Liver (tissue), 9 donors: ENCODE data around the gene SPATA33. TPM values are rescaled to one million over a fixed set of nuclear protein-coding genes. Genes with fewer than 3 reads are reported as not detected.

Experiments
- DNase-seq: peaks from one replicate; pipeline ENCODE4 v3.0.0-alpha.2; 2017; ENCODE audit warnings: low spot score
- H3K27ac ChIP-seq, 2 donors: one replicate each; pipeline ENCODE4 v1.7.0; 2013; ENCODE audit warnings: inconsistent platforms in 2 of 2, low read length in 2 of 2, control low read depth in 1 of 2, low read depth in 1 of 2, mild to moderate bottlenecking in 1 of 2
- H3K27me3 ChIP-seq, 4 donors: one replicate each; pipeline versions ENCODE4 v1.6.1 to v1.7.0; 2013; ENCODE audit warnings: low read length in 3 of 4, inconsistent platforms in 1 of 4, mild to moderate bottlenecking in 1 of 4, moderate library complexity in 1 of 4; ENCODE audit not compliant: control insufficient read depth in 4 of 4, insufficient read depth in 4 of 4
- H3K36me3 ChIP-seq, 4 donors: one replicate each; pipeline versions ENCODE4 v1.6.1 to v1.7.0; 2013; ENCODE audit warnings: low read length in 3 of 4, mild to moderate bottlenecking in 3 of 4, low read depth in 1 of 4, moderate library complexity in 1 of 4; ENCODE audit not compliant: control insufficient read depth in 4 of 4, insufficient read depth in 3 of 4
- H3K4me1 ChIP-seq, 4 donors: one replicate each; pipeline versions ENCODE4 v1.6.1 to v1.7.0; 2013; ENCODE audit warnings: low read length in 3 of 4, mild to moderate bottlenecking in 3 of 4, moderate library complexity in 1 of 4; ENCODE audit not compliant: control insufficient read depth in 4 of 4, insufficient read depth in 4 of 4
- H3K4me3 ChIP-seq, 3 donors: one replicate each; pipeline versions ENCODE4 v1.6.1 to v1.7.0; 2013; ENCODE audit warnings: low read length in 3 of 3, control low read depth in 1 of 3, low read depth in 1 of 3, mild to moderate bottlenecking in 1 of 3
- H3K9ac ChIP-seq, 2 donors: one replicate each; pipeline ENCODE4 v1.7.0; 2013; ENCODE audit warnings: low read length in 2 of 2, mild to moderate bottlenecking in 2 of 2, moderate library complexity in 2 of 2, control low read depth in 1 of 2, low read depth in 1 of 2
- H3K9me3 ChIP-seq, 4 donors: one replicate each; pipeline versions ENCODE4 v1.6.1 to v1.7.0; 2013; ENCODE audit warnings: low read length in 3 of 4; ENCODE audit not compliant: control insufficient read depth in 4 of 4
- EGR1 ChIP-seq, 2 donors: IDR thresholded peaks; 2 replicates each; pipeline ENCODE4 v1.6.1; 2016 to 2018; ENCODE audit warnings: antibody characterized with exemption in 2 of 2, low read depth in 2 of 2
- FOXA1 ChIP-seq: IDR thresholded peaks from 2 replicates; pipeline ENCODE4 v1.6.1; 2016; ENCODE audit warnings: antibody characterized with exemption
- GABPA ChIP-seq, 2 donors: IDR thresholded peaks in 1 of 2; conservative IDR thresholded peaks in 1 of 2; 2 replicates each; pipeline ENCODE4 v1.6.1; 2016; ENCODE audit warnings: antibody characterized with exemption in 2 of 2, mild to moderate bottlenecking in 1 of 2, moderate library complexity in 1 of 2
- HNF4A ChIP-seq, 2 donors: conservative IDR thresholded peaks; 2 replicates each; pipeline ENCODE4 v1.6.1; 2016; ENCODE audit warnings: antibody characterized with exemption in 2 of 2, mild to moderate bottlenecking in 2 of 2
- JUND ChIP-seq, 2 donors: IDR thresholded peaks; 2 replicates each; pipeline ENCODE4 v1.6.1; 2016; ENCODE audit warnings: antibody characterized with exemption in 2 of 2
- NR2F2 ChIP-seq: IDR thresholded peaks from 2 replicates; pipeline ENCODE4 v1.6.1; 2016; ENCODE audit warnings: antibody characterized with exemption
- RAD21 ChIP-seq, 2 donors: IDR thresholded peaks; 2 replicates each; pipeline ENCODE4 v1.6.1; 2016; ENCODE audit warnings: antibody characterized with exemption in 2 of 2, mild to moderate bottlenecking in 2 of 2
- SP1 ChIP-seq: IDR thresholded peaks from 2 replicates; pipeline ENCODE4 v1.6.1; 2018; ENCODE audit warnings: antibody characterized with exemption, mild to moderate bottlenecking
- YY1 ChIP-seq: IDR thresholded peaks from 2 replicates; pipeline ENCODE4 v1.6.1; 2016; ENCODE audit warnings: antibody characterized with exemption, mild to moderate bottlenecking
- WGBS: extraction: QIAGEN DNeasy Blood & Tissue Kit; methylation state at CpG from one replicate; pipeline ENCODE4 v1.1.7; 2013; 5-methylcytosine and 5-hydroxymethylcytosine counted together
- polyA plus RNA-seq, 2 donors: library from polyadenylated mRNA; stranded (reverse) in 1 of 2; unstranded in 1 of 2; fragments of 200-250 nt in 1 of 2; fragments of >200 nt in 1 of 2; fragmentation: Nextera tagmentation in 1 of 2; extraction: Ambion mirVana in 1 of 2; gene quantifications; one replicate each; pipeline versions ENCODE4 v1.2.1 to v1.2.3, GENCODE V29; 2013 to 2015
- total RNA-seq, 2 donors: library from RNA; depleted of rRNA; stranded (reverse); fragments of >200 nt; gene quantifications; one replicate each; pipeline ENCODE4 v1.2.3, GENCODE V29; 2014
- TF ChIP-seq, protein P1 (sequence below): IDR thresholded peaks from 2 replicates; pipeline ENCODE4 v1.6.1; 2016; ENCODE audit warnings: antibody characterized with exemption
- TF ChIP-seq, protein P2 (sequence below): IDR thresholded peaks from 2 replicates; pipeline ENCODE4 v1.6.1; 2016; ENCODE audit warnings: antibody characterized with exemption
- TF ChIP-seq, protein P3 (sequence below): IDR thresholded peaks from 2 replicates; pipeline ENCODE4 v1.6.1; 2016; ENCODE audit warnings: antibody characterized with exemption
- TF ChIP-seq, protein P4 (sequence below): IDR thresholded peaks from 2 replicates; pipeline ENCODE4 v1.6.1; 2016; ENCODE audit warnings: antibody characterized with exemption, mild to moderate bottlenecking
- donor health status: healthy.
- donor health status: healthy.
- donor health status: healthy.
- donor health status: healthy.
- donor health status: healthy.

Gene SPATA33
- total and polyA plus RNA-seq, 4 donors, result 1.6 to 3.6 (median 3.4) TPM

DNA sequence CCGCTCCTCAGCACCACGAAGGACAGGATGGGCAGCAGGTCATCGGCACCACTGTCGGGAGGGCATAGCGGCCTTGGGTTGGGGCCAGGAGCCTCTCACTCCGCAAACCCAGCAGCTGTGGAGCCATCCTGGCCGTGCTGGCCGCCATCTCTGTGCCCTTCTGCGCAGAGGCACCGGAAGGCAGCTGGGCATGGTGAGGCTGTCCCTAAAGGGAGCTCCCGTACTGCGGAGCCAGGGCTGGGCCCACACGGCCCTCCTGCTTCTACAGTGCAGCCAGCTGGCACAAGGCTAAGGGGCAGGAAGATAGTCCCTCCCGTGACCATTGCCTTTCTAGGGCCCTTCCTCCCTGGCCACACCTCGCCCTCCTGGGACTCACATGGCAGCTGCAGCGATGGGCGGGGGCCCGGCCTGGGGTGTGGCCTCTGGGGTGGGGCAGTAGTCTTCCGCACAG is 50.9 kb downstream of the SPATA33 start:
- Histone ChIP-seq H3K4me1 (peaks cover 0 to 12% (median 9%) of the 10 kb centered on the region in 4 donors), H3K9me3 (no peaks in the 10 kb centered on the region), H3K9ac (no peak overlapping the region), H3K27me3 (no peaks in the 10 kb centered on the region), H3K27ac (no peak overlapping the region), H3K36me3 (peaks cover 0 to 6% (median 1%) of the 10 kb centered on the region in 4 donors), H3K4me3 (no peak overlapping the region)
- 87% methylated on average over 19 of the region's 19 CpGs for WGBS
- no peak for TF ChIP-seq FOXA1
- TF ChIP-seq, protein P1, sequence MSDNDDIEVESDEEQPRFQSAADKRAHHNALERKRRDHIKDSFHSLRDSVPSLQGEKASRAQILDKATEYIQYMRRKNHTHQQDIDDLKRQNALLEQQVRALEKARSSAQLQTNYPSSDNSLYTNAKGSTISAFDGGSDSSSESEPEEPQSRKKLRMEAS, result no peak
- DNase-seq, result no peak

DNA sequence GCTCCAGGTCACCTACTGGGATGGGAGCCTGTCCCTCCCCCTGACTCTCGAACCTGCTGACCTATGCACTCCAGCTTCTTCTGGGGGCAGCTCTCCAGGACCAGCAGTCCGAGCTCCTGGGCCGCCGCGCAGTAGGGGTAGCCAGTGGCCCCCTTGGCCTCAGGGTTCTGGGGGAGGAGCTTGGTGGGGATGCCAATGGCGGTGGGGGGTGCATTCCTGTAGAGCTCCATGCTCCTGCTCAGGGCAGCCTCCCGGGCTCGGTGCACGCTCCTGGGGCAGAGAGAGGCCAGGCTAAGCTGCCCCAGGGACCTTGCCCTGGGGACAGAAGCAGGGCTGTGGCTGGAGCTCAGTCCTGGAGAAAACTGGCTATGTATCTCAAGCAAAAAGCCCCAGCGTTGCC is 51.5 kb downstream of the SPATA33 start:
- no peak for DNase-seq
- peaks cover 0 to 6% (median 1%) of the 10 kb centered on the region in 4 donors for H3K36me3 ChIP-seq
- no peak overlapping the region for H3K4me3 ChIP-seq
- H3K9ac ChIP-seq, result no peak overlapping the region
- TF ChIP-seq NR2F2, result no peak
- no peak for TF ChIP-seq YY1
- TF ChIP-seq RAD21 (IDR thresholded peaks at IDR 0.05), result no peak
- no peak for TF ChIP-seq EGR1 (IDR thresholded peaks at IDR 0.05; ENCODE audit: low read depth in 2 of 2)
- TF ChIP-seq, protein P2, sequence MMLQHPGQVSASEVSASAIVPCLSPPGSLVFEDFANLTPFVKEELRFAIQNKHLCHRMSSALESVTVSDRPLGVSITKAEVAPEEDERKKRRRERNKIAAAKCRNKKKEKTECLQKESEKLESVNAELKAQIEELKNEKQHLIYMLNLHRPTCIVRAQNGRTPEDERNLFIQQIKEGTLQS, result no peak
- TF ChIP-seq, protein P3, sequence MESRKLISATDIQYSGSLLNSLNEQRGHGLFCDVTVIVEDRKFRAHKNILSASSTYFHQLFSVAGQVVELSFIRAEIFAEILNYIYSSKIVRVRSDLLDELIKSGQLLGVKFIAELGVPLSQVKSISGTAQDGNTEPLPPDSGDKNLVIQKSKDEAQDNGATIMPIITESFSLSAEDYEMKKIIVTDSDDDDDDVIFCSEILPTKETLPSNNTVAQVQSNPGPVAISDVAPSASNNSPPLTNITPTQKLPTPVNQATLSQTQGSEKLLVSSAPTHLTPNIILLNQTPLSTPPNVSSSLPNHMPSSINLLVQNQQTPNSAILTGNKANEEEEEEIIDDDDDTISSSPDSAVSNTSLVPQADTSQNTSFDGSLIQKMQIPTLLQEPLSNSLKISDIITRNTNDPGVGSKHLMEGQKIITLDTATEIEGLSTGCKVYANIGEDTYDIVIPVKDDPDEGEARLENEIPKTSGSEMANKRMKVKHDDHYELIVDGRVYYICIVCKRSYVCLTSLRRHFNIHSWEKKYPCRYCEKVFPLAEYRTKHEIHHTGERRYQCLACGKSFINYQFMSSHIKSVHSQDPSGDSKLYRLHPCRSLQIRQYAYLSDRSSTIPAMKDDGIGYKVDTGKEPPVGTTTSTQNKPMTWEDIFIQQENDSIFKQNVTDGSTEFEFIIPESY, result no peak
- TF ChIP-seq FOXA1, result no peak
- TF ChIP-seq JUND (IDR thresholded peaks at IDR 0.05), result no peak
- TF ChIP-seq, protein P4, sequence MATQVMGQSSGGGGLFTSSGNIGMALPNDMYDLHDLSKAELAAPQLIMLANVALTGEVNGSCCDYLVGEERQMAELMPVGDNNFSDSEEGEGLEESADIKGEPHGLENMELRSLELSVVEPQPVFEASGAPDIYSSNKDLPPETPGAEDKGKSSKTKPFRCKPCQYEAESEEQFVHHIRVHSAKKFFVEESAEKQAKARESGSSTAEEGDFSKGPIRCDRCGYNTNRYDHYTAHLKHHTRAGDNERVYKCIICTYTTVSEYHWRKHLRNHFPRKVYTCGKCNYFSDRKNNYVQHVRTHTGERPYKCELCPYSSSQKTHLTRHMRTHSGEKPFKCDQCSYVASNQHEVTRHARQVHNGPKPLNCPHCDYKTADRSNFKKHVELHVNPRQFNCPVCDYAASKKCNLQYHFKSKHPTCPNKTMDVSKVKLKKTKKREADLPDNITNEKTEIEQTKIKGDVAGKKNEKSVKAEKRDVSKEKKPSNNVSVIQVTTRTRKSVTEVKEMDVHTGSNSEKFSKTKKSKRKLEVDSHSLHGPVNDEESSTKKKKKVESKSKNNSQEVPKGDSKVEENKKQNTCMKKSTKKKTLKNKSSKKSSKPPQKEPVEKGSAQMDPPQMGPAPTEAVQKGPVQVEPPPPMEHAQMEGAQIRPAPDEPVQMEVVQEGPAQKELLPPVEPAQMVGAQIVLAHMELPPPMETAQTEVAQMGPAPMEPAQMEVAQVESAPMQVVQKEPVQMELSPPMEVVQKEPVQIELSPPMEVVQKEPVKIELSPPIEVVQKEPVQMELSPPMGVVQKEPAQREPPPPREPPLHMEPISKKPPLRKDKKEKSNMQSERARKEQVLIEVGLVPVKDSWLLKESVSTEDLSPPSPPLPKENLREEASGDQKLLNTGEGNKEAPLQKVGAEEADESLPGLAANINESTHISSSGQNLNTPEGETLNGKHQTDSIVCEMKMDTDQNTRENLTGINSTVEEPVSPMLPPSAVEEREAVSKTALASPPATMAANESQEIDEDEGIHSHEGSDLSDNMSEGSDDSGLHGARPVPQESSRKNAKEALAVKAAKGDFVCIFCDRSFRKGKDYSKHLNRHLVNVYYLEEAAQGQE, result no peak
- TF ChIP-seq SP1, result no peak
- TF ChIP-seq, protein P1, result no peak
- TF ChIP-seq GABPA (IDR thresholded peaks at IDR 0.05 in 1 of 2, conservative IDR thresholded peaks at IDR 0.05 in 1 of 2), result no peak
- no peak for TF ChIP-seq HNF4A (conservative IDR thresholded peaks at IDR 0.05)
- no peaks in the 10 kb centered on the region for H3K27me3 ChIP-seq
- H3K27ac ChIP-seq, result no peak overlapping the region
- H3K9me3 ChIP-seq, result no peaks in the 10 kb centered on the region
- WGBS, result 95% methylated on average over 10 of the region's 10 CpGs
- peaks cover 0 to 12% (median 9%) of the 10 kb centered on the region in 4 donors for H3K4me1 ChIP-seq
